ENCODE measurements around the gene MAPK4.
"Not testable (repeated sequence)": the region's sequence is repeated elsewhere in the genome, so short reads cannot be mapped to it uniquely, and the experiment has no call there.

MAPK4 gene

GRCh38 chr18:50687491-50687890, 127.6 kb downstream of the MAPK4 start:
- DNase-seq = no peak

DNA sequence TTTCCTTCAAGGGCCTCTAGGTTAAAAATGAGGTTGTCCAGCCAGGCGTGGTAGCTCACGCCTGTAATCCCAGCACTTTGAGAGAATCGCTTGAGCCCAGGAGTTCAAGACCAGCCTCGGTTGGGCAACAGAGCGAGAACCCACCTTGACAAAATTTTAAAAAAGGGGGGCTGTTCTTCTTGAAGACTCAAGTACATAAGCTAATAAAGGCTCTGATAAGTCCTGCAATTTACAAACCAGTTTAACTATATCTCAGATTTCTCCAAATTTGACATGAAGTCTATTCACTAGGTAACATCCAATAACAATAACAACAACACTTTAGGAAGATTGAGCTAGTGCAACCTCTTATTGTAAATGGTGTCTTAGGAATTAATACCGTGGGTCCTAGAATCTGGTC, 129.7 kb downstream of the MAPK4 start:
- no peak for DNase-seq

DNA sequence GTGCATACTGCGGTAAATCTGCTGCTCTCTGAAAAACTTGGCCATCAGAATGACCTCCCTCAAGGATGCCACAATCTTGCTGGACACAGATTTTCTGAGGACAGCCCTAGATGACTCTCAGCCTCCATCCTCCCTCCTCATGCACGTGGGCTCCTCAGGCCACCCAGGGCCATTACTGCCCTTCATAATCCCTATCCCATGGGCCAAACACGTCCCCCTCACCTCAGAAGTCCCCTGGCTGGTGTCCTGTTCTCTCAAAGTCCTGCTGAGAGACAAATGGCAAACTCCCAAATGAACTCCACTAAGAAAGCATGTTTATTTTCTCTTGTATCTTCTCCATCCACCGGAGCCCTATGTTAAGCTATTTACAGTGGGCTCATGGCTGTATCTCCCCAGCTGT, 134.3 kb downstream of the MAPK4 start:
- no peak for DNase-seq

DNA sequence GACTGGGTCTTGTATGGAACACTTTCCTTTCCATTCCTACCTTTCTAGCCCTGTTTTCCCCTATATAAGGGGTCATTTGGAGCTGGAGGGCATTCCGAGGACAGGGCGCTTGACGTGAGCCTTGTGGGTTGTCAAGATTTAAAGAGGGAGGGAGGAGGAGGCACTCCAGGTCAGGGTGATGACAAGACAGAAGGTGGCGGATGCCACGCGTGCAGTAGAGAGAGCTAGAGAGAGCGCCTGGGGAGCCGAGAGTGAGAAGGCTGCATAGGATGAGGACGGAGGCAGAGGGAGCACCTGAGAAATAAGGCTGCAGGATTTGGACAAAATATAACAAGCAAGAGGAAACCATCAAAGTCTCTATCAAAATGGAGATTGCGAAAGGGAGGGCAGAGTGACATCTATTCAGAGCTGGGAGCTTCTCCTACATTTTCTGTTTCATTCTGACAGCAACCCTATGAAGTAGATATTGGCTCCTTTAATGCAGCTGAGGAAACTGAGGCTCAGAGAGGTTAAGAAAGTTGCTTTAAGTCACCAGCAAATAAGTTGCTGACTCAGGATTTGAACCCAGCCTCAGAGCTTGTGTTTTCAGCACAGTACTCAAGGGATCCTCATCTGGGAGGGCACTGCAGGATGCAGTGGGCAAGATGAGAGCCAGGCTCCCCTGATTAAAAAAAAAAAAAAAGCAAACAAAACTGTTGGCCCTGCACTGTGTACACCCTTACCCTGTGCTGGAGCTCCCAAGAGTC, 135.7 kb downstream of the MAPK4 start:
- no peak for DNase-seq

DNA sequence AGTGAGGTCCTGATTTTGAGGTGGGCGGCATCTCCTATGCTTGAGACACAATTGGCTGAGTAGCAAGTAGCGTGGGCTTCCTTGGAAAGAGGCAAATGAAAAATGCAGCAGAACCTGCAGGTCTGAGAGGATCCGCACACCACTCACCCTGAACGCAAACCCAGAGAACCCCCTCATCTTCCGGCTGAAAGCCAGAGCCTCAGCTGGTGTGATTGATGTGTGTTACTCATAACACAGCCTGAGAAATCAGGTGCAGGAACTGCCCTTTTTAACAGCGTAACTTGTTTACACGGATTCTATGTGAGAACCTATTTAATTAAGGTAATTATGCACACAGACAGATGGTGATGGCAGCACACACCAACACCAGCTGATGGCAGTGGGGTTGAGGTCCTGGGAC, 136.5 kb downstream of the MAPK4 start:
- DNase-seq = no peak

- DNase-seq = no peak
Observed at GRCh38 chr18:50696929-50697328, 137.0 kb downstream of the MAPK4 start.

- no peak for DNase-seq
Observed at GRCh38 chr18:50697509-50697908, 137.6 kb downstream of the MAPK4 start.

GRCh38 chr18:50700245-50701165, 140.6 kb downstream of the MAPK4 start:
- DNase-seq = no peak

DNA sequence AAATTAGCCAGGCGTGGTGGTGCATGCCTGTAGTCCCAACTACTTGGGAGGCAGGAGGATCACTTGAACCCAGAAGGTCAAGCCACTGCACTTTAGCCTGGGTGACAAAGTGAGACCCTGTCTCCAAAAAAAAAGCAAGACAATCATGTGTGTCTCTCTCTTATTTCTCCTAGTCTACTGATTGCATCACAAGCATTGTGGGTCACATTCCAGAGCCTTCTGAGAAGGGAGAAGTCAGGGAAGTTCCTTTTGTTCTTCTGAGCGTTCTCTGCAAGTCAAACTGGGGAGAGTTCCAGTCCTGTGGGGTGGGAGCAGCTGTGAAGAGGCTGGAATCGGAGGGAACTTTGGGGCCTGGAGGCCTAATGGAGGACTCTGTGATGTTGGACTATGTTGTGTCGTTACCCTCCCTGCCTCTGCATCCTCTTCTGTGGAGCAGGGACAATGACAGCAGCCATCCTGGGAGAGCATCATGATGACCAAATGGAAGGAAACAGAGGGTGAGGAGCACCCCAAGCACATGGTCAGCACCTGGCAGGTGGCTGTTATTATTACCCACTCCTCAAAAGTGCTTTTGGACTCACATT, 144.6 kb downstream of the MAPK4 start:
- no peak for DNase-seq

DNA sequence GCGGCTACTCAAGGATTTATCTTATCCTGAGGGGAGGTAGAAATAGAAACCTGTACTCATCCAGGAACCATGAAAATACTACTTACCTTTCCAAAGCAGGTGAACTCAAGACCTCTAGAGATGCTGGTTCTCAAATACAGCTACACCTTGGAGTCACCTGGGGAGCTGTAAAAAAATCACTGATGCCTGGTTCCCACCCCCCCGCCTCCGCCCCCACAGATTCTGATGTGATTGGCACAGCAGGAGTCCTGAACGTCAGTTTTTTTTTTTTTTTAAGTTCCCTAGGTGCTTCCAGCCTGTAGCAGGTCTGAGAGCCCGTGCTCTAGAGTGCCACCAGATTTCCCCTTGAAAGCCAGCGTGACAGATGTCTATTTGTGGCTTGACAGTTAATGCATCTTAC, 146.3 kb downstream of the MAPK4 start:
- DNase-seq = no peak

DNA sequence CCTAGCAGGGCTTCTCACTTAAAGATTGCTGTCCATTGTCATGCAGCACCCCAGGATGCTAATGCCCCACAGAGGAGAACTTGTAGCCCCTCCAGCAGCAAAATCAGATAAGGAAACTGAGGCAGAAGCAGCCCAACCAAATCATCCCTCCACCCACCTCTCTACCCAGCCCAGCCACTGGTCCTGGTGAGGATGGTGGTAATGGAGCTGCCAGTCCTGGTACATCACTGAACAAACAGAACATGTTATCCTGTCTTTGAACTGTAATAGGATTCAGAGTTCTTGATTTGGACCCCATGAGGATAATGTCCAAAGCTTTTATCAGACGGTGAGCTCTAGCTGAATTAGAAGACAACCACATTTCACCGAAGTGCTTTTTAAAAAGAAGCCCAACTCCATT, 146.8 kb downstream of the MAPK4 start:
- no peak for DNase-seq

GRCh38 chr18:50707297-50707696, 147.4 kb downstream of the MAPK4 start:
- DNase-seq = not testable (repeated sequence)

DNA sequence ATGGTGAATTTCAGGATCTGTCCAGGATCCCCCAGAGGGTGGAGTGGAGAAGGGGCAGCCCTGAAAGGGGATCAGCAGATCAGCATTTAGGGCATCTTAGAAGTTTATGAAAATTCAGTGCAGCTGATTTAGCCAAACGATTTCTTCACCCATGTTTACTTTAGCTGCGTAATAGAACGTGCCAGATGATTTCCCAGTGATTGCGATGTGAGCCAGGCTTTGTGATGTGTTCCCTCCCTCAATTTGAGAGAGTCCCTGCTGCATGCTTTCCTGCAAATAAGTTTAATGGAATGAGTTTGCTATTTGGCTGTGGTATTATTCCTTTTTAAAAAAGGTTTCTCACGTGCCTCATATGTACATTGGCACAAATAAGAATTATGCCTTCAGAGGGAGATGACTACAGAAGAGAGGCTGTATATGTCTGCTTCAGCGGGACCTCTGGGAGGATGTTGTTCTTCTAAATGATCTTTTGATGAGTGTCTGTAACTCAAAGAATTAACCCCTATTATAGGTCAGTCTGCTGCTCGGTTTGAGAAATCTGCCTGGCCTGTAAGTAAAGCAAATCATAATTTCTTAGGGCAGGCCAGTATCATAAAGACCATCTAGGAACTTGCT, 148.1 kb downstream of the MAPK4 start:
- DNase-seq = no peak

DNA sequence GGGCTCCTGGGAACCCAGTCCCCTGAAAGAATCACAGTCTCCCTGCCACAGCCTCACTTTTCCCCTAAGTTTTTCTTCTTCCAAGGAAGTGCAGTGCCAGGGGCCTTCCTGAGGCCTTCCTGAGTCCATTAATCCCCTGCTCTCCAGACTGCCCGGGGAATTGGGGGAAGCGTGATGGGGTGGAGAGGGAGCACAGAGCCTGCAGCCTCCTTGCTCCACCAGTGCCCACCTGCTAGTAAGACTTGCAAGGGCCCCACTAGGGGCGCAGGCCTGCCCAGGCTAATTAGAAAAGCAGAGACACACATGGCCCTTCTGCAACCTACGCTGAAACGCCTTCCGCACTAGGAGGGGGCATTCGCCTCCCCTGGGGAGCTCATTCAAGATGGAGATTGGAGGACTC, 149.3 kb downstream of the MAPK4 start:
- no peak for DNase-seq

DNA sequence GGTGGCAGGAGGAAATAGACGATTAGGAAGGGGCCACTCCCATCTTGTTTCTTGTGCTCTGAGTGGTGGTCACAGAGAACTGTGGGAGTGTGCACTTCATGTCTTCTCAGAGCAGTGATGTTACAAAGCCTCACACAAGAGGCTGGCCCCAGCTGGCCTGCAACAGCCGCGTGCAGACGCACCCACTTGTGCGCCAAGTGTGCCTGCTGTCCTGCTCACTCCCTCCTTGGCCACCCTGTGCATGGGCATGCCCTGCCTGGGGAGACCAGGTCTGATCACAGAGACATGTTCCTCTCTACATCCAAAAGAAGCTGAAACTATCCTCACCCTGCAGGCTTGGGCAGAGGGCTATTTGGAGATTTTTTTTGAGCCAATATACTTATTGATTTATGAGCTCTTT, 151.5 kb downstream of the MAPK4 start:
- DNase-seq = no peak

DNA sequence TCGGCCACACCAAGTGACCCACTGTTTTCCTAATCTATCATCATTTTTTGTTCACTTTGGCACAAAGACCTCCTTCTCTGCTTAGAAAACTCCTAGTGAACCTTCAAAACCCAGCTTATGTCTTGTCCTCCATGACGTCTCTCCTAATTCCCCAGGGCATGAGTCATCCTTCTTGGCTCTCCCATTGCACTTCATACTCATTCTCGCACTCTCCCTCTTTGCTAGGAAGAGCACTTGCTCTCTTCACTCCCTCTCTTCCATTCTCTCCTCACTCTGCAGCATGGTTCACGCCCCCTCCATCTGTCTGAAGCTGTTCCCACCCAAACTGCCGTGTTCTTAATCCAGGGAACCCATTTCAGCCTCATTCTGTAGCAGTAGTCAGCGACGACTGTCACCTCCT, 156.0 kb downstream of the MAPK4 start:
- DNase-seq = no peak

GRCh38 chr18:50716902-50717301, 157.0 kb downstream of the MAPK4 start:
- DNase-seq = no peak

DNA sequence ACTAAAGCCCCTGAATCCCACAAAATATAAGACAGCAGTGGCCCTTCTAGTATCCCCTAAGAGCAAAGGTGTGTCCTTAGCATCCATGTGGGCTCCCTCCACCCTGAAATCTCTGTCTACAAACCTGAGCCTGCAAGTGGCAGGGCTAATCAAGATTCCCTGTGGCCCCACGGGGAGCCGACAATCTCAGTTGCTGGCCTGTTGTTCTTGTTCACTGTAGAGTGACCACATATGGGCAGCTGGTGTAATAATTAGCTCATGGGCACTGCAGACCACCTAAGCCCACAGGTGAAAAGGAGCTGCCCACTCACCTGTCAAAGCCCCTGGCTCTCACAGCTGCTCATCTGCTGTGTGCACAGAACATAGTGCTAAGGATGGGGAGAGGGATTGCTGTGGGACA, 157.7 kb downstream of the MAPK4 start:
- no peak for DNase-seq

GRCh38 chr18:50719471-50720324, 159.8 kb downstream of the MAPK4 start:
- no peak for DNase-seq

GRCh38 chr18:50720325-50720674, 160.4 kb downstream of the MAPK4 start:
- no peak for DNase-seq

DNA sequence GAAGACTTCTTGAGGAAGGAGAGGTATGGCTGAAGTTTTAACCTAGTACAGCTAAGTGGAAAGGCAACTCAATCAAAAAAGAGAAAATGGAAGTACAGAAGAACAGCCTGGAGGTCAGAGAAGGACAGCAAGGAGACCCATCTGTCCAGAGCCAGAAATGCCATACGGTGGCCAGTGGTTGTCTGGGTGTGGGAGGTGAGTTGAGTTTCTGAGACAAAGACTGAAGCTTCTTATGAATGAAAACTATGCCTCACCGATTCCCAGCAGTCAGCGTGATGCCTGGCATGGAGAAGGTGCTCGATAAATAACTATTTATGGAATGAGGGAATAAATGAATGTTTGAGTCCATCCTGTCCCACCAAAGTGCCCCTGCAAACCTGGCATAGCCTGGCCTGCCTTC, 161.1 kb downstream of the MAPK4 start:
- DNase-seq = no peak

DNA sequence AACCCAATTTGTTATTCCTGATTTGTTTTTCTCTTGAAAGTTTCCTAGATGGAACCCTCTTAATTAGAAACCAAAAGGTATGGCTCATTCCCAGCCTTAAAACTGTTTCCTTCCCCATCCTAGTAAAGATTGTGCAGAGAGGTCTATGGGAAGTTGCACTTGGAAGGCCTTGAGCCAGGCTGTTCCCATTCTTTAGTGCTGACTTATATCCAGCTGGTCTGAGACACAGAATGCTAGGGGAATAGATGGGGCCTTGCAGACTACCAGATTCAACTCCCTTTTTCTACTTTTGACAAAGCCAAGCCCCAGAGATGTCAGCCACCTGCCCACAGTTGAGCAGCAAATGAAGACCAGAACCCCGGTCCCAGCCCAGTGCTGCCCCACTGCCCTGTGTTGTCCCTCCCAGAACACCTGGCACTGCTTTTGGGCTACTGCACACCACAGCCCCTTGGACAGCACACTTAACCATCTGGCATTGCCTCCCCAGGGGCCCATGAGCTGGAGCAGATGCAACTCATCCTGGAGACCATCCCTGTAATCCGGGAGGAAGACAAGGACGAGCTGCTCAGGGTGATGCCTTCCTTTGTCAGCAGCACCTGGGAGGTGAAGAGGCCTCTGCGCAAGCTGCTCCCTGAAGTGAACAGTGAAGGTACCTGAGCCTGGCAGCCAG, 161.7 kb downstream of the MAPK4 start:
- no peak for DNase-seq

Data from activated CD4-positive, alpha-beta T cell treated with anti-CD3 and anti-CD28 coated beads, Interleukin-2, amount 50 U/mL, for 48 hours (primary cell).